Measurements from ENCODE around the gene GLYAT. TPM values are rescaled to one million over a fixed set of nuclear protein-coding genes. Genes with fewer than 3 reads are reported as not detected.
"Not testable (repeated sequence)": the region's sequence is repeated elsewhere in the genome, so short reads cannot be mapped to it uniquely, and the experiment has no call there.

The GLYAT gene
- total RNA-seq, 1 donor from 2014 or later = not detected

DNA sequence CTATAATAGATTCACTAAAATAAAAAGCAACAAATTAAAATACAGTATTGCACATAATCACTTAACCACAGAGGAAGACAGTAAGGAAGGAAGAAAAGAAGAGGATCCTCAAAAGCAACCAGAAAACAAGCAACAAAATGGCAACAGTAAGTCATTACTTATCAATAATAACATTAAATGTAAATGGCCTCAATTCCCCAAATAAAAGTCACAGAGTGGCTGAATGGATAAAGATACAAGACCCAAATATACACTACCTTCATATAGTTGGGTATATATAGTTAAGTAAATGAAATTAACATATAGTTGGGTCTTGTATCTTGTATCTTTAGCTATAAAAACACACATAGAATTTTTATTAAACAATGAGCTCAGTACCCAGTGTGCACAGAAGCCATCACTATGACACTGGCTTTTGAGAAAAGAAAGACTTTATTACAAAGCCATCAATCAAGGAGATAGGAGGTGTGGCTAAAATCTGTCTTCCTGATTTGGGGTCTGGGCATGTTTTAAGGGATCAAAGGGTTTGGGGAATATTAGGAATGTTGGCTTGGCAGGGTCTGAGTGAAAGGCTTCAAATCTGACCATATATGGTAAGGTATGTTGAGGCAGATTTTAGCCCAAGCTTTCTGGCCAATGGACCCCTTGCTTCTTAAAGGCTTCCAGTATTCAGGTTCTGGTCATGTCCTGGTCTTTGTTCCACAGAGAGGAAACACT, 13.4 kb upstream of the GLYAT start:
- DNase-seq (ENCODE audit: low read depth, low spot score) = no peak

DNA sequence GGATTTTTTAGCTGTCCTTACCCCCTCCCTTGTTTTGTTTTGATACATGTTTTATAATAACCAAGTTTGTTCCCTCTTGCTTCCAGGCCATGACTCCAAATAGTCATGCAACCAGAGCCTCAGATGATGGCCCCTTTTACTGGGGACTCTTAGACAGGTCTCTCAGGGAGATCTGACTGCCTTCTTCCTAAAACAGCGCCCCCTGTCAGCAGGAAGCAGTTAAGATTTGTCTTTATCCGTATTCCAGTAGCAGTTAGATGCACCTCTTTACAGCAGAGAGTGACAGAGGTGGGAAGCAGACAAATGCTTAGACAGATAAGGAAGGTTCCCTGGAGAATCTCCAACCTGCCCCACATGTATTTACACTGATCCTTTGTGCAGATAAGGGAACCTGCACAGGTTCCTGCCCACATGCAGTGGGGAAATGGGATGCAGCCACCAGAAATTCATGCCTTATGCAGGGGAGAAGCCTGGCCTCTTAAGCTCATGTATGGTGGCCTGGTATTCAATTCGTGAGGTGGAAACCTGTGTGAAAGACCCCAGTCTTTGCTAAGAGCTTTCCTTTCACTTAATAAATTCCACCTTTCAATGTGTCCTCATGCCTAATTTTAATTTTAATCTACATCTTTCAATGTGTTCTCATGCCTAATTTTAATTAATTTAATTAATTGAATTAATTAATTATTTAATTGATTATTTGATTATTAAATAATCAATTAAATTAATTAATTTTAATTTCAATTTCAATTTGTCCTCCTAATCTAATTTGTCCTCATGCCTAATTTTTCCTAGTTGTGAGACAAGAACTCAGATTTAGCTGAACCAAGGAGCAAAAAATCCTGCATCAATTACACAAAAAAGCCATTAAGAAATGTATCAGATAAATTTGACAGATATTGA, 11.5 kb upstream of the GLYAT start:
- no peak for DNase-seq (ENCODE audit: low read depth, low spot score)

DNA sequence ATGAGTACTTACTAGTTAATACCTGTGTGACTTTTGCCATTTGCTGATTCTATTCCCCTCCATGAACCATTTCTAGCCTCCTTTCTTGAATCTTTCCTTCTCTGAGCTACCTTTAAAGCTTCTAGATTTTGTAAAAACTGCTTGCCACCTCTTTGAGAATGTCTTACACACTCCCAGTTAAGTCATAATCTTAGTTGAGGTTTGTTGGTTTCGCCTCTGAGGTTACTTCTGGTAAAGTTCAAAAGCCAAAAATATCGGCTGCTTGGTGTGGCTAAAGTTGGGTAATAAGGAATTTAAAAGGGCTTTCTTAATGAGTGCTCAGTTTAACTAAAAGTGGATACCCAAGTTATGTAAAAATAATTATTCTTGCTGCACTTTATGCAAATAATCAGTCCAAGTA, 10.4 kb upstream of the GLYAT start:
- no peak for DNase-seq (ENCODE audit: low read depth, low spot score)

DNA sequence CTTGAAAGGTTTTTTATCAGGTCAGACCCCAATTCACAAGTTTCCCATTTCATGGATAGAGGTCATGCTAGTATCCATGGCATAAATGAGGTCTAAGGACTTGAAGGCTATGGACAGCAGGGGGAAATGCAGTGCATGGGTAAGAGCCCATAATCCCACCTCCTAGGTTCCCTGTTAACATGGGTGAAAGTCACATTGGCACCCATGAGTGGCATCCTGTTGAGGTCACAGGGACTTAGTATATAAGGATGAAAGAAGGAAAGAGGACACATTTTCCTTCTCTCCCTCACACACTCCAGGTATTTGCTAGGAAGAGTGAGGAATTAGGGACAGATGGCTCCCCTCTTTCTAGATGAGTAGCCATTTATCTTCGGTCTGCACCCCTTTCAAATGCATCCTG, 9.4 kb upstream of the GLYAT start:
- DNase-seq (ENCODE audit: low read depth, low spot score) = no peak

DNA sequence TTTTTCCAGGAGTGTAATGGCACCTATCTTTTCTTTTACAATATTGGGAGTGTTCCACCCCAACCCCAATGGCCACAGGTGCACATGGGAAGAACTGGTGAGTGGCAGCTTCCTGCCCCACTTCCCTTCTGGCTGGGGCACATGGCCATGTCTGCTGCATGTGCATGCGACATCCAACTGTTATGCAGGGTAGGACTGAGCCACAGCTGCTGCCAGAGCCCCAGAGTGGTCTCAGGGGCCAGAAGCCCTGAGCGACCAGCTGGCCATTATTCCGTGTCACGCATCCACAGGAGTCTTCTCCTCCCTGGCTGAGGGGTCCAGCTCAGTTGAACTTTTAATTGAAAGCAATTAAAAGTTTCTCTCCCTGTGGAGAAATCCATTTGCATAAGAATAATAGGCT, 8.7 kb upstream of the GLYAT start:
- DNase-seq (ENCODE audit: low read depth, low spot score) = no peak

DNA sequence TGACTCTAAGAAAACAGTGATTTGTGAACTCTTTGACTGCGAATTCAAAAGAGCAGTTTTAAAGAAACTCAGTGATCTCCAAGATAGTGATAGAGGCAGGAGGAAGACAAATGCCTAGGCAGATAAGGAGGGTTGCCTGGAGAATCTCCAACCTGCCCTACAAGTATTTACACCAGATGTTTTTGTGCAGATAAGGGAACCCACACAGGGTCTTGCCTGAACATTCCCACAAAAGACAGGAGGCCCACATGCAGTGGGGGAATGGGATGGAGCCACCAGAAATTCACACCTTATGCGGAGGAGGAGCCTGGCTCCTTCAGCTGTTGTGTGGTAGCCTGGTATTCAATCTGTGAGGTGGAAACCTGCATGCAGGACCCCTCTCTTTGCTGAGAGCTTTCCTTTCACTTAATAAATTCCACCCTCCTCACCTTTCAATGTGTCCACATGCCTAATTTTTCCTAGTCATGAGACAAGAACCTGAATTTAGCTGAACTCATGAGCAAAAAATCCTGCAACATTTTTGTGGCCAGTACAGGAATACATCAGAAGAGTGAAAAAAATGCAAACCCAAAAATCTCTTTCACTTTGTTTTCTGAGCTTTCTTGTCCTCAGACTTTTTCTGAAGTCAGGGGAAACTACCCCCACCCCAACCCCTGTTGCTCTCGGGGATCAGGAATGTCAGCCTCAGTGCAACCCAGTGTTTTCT, 8.1 kb upstream of the GLYAT start:
- DNase-seq (ENCODE audit: low read depth, low spot score) = no peak

DNA sequence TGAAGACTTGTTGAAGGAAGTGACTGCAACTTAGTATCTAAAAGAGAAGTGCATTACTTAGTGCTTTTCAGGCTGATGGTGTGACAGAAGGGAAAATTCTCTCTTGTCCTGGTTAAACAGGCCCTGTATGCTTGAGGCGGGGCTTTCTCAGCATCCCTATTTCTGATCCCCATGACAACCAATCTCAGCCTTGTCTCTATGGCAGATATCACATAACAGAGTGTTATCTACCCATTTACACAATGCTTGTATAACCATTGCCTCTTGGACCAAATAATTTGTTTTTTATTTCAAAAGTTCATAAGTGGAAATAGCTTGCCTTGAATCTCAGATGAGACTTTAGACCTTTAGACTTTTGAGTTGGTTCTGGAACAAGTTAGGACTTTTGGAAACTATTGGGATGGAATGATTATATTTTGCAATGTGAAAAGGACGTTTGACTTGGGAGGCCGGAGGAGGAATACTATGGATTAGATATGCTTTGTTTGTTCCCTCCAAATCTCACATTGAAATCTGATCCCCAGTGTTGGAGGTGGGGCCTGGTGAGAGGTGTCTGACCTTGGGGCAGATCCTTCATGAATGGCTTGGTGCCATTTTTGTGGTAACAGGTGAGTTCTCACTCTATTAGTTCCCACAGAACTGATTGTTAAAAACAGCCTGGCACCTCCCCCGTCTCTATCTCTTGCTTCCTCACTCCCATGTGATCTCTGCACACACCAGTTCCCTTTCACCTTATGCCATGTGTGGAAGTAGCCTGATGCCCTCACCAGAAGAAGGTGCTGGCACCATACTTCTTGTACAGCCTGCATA, 3.1 kb upstream of the GLYAT start:
- no peak for DNase-seq (ENCODE audit: low read depth, low spot score)

DNA sequence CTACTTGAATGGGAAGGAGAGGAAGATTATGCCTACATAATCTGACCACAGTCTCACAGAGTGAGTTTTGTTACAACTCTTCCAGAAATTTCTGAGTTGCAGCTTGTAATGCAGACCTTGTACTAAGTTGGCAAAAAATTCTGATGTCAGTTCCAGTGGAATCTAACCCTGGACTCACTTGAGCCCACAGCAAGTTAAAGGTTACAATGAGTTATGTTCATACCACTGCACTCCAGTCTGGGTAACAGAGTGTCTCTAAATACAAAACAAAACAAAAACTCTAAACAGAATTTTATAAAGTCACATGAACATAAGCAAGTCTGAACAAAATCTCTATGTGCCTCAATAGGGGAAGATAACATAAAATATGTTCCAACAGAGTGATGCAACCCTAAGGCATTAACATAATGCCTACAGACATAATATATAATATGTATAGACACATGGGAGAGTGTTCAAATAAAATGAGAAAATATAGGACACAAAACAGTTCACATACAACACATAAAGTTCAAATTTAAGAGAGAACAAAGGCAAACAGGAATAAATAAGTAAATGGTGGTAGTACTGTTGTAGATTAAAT, 1.1 kb downstream of the GLYAT start:
- DNase-seq (ENCODE audit: low read depth, low spot score) = no peak

DNA sequence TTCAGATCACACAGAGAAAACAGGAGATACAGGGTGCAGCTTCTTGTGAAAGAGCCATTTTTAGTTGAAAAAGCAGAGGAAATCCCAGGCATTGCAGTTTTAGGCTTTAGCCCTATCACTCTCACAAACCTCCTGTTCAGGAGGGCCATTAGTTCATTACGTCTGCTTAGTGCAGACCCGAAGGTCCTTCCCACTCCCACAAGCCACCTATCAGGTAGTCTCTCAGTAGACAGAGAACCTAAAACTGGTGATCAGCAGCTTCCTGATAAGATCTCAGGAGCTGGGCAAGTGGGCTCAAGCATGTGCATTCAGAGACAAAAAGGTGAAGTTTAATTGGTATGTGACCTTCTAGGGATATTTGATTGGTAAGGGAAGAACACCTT, 4.3 kb downstream of the GLYAT start:
- DNase-seq (ENCODE audit: low read depth, low spot score) = no peak

DNA sequence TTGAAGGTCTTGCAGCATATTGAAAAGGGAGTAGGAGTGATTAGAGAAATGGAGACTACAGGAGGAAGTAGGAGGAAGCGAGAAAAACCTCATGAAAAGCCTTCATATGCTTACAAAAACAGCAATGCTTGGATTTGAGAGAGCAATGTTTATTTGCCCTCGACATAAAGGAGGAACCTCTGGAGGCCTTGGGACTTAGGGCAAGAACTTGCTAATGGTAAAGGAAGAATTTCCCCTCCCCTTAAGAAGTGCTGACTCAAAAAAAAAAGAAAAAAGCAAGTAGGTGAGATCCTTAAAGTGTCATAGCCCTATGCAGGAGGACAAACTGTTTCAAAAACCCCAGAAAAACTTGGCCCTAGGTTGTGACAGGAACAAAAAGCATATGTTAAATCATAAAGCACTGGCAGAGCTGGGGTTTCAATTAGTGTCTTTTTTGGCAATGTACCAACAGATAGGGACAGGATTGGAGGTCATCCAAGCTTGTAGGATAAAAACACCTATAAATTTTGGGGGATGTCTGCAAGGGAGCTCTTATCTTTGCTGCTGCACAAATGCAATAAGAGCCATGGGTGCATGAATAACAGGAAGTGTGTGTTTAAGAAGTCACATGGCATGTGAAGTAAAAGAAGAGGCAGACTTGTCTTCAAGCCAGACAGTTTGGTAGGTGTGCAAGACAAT, 4.9 kb downstream of the GLYAT start:
- DNase-seq (ENCODE audit: low read depth, low spot score) = no peak

DNA sequence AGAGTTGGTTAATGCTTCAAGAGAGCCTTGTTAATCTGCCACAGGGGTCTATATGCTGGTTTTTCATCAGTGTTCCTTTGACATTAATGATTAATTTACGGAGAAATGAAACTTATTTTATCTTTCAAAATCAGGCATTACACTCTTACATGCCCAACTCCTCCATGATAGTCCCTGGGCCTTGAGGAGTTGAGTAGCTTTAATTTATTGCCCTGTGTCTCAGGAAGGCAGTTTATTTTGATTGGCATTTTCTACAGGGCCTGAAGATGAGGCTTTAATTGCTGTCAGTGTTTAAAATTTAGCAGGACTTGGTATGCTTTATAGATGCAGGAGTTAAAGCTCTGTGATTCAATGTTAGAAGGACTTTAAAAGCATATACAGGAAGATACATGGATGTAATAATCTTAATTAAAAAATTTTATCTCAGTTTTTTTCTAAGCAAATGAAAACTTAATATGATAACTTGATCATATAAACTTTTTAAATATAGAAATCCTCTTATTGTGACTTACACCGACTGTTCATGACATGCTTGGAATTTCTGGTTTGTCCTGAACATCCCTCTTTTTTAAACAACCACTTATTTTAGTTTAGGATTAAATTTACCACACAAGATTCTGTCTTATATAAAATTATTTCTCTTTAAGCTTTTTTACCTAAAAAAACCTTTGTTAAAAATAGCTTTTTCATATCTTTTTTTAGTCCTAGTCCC, 12.2 kb downstream of the GLYAT start:
- DNase-seq (ENCODE audit: low read depth, low spot score) = no peak

DNA sequence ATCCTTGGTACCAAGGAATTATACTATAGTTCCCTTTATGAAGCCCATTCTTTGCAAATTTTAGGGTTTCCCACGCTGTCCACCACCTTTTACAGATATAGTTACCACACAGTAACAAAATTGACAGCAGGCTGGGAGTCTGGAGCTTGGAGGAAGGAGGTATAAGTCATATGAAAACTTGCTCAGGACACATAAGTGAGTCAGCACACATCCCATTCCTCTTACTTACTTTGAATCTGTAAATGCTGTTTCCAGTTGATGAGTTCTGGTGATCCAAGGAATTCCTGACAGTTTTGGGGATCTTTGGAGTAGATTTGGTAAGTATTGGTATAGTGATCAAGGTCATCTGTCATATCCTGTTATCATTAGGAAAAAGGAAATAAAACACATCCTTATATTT, 19.2 kb downstream of the GLYAT start:
- no peak for DNase-seq (ENCODE audit: low read depth, low spot score)

DNA sequence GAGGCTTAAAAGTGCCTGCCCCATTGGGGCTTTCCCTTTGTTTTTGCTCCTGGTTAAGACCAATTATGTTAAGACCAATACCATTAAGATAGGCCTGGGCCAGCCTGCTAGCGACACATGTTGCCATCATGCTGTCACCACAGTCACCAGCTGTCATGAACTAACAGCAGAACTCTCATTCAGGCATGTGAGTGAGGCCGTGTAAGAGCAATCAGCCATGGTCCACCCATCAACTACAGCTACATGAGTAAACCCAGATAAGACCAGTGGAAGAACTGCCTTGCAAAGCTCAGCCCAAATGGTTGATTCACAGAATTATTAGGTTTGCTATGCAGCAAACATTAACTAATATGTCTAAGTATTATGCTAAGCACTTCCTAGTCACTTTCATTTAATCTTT, 19.9 kb downstream of the GLYAT start:
- DNase-seq (ENCODE audit: low read depth, low spot score) = no peak

DNA sequence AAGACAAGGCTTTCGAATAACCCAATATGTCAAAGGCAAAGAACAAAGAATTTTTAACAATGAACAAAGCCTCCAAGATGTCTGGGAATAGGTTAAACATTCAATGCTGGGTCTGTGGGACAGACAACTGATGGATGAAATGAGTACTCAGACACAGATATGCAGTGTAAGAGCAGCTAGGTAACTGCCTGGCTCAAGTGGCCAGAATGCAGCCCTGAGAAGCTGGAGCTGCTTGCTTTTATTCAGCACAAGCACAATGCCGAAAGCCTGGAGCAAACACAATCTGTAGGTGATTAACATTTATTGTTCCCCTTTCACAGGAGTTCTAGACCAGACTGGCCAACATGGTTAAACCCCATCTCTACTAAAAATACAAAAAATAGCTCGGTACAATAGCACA, 24.0 kb downstream of the GLYAT start:
- DNase-seq (ENCODE audit: low read depth, low spot score) = no peak

DNA sequence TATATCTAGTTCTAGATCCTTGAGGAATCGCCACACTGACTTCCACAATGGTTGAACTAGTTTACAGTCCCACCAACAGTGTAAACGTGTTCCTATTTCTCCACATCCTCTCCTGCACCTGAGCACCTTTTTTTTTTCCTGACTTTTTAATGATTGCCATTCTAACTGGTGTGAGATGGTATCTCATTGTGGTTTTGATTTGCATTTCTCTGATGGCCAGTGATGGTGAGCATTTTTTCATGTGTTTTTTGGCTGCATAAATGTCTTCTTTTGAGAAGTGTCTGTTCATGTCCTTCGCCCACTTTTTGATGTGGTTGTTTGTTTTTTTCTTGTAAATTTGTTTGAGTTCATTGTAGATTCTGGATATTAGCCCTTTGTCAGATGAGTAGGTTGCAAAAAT, 34.9 kb downstream of the GLYAT start:
- DNase-seq (ENCODE audit: low read depth, low spot score) = not testable (repeated sequence)

DNA sequence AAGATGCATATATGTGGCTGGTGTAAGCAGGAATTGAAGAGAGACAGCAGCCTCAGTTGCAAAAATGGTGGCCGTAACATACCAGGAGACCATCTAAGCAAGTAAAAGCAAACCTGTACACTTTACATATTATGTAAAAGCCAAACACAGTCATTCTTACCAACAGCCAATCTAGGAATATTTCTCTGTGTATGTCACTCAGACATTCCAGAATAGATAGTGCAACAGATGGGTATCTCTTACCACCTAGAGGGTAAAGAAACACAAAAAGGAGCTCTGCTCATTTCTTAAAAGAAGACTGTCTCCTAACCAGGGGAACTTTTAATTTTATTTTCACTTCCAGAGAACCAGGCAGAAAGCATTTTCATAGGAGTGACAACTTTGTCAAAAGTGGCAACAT, 38.7 kb downstream of the GLYAT start:
- no peak for DNase-seq (ENCODE audit: low read depth, low spot score)

DNA sequence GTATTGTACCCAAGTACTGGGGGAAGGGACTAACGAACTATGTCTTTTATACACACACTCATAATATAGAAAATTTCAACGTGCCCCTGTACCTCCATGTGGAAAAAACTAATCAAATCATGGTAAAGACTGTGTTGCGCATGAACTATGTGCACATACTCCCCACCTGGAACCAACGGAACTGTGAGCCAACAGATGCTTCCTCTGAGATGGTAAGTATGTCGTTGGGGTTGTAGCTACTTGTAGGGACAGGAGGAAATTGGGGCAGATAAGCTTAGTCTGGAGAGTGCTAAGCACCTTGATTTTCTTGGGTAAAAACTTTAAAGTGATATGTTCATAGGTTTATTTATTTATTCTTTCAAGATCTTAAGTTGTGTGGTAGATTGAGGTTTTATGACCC, 40.1 kb downstream of the GLYAT start:
- DNase-seq (ENCODE audit: low read depth, low spot score) = no peak

DNA sequence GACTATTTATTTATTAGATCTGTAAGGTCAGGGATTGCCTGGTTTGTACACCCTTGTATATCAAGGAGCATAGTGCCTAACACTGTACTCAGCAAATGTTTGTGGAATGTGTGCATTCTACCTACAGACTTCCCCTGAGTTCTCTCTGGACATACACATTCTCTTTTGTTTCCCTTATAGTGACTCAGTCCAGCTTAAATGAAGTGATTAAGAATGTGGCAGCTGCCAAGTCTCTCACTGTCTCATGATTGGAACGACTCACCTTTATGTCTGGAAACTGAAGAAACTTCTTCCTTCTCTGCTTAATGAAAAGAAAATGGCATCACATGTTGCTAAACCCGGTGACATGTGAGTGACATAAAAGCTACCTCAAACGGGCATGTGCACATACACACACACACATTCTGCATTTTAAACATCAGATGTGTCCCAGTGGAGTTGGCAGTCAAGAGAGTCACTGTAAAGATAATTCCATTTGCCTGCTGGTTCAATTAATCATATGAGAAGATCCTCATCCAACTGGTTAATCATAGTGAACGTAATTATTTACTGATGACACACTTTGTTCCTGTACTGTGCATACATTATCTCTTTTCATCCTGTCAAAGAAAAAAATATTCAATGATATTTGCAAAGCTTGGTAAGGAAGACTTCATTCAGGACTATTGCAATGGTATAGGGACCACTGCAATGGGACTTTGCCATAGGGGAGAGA, 42.8 kb downstream of the GLYAT start:
- DNase-seq (ENCODE audit: low read depth, low spot score) = no peak

All from pulmonary artery endothelial cell (primary cell).